Measurements from ENCODE around the gene DLGAP1.

DNA sequence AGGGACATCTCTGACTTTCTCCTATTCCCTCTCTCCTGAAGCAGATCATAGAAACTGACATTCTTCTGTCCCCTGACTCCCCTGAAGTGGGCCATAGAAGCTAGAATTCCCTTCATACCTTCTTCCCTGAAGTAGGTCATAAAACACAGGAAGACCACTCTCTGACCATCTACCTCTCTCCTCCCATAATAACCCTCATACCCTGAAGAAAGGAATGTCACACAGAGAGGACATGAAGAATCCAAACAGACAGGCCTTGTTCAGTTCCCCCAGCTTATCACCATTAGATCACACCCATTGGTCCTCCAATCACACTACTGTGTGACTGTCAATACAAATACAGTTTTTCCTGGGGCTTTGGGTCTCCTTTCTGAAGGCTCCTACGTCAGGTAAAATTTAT lies 347.1 kb downstream of the DLGAP1 start:
- TF ChIP-seq, protein P1, sequence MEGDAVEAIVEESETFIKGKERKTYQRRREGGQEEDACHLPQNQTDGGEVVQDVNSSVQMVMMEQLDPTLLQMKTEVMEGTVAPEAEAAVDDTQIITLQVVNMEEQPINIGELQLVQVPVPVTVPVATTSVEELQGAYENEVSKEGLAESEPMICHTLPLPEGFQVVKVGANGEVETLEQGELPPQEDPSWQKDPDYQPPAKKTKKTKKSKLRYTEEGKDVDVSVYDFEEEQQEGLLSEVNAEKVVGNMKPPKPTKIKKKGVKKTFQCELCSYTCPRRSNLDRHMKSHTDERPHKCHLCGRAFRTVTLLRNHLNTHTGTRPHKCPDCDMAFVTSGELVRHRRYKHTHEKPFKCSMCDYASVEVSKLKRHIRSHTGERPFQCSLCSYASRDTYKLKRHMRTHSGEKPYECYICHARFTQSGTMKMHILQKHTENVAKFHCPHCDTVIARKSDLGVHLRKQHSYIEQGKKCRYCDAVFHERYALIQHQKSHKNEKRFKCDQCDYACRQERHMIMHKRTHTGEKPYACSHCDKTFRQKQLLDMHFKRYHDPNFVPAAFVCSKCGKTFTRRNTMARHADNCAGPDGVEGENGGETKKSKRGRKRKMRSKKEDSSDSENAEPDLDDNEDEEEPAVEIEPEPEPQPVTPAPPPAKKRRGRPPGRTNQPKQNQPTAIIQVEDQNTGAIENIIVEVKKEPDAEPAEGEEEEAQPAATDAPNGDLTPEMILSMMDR (IDR thresholded peaks at IDR 0.05 in 2 of 3, conservative IDR thresholded peaks at IDR 0.05 in 1 of 3; ENCODE audit: control insufficient read depth in 2 of 3, extremely low read depth in 1 of 3, insufficient read depth in 1 of 3, low read depth in 3 of 3, low read length in 3 of 3), result no peak
- TF ChIP-seq ZNF384 (IDR thresholded peaks at IDR 0.05; ENCODE audit: borderline replicate concordance, low read depth, low read length), result no peak
- TF ChIP-seq, protein P2, sequence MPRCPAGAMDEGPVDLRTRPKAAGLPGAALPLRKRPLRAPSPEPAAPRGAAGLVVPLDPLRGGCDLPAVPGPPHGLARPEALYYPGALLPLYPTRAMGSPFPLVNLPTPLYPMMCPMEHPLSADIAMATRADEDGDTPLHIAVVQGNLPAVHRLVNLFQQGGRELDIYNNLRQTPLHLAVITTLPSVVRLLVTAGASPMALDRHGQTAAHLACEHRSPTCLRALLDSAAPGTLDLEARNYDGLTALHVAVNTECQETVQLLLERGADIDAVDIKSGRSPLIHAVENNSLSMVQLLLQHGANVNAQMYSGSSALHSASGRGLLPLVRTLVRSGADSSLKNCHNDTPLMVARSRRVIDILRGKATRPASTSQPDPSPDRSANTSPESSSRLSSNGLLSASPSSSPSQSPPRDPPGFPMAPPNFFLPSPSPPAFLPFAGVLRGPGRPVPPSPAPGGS (IDR thresholded peaks at IDR 0.05; ENCODE audit: borderline replicate concordance, insufficient read depth, low read depth, low read length, poor library complexity, severe bottlenecking), result no peak
- no peak for TF ChIP-seq ETV6 (conservative IDR thresholded peaks at IDR 0.05 in 1 of 2, IDR thresholded peaks at IDR 0.05 in 1 of 2; ENCODE audit: borderline replicate concordance in 1 of 2, low read depth in 1 of 2)
- TF ChIP-seq, protein P3, sequence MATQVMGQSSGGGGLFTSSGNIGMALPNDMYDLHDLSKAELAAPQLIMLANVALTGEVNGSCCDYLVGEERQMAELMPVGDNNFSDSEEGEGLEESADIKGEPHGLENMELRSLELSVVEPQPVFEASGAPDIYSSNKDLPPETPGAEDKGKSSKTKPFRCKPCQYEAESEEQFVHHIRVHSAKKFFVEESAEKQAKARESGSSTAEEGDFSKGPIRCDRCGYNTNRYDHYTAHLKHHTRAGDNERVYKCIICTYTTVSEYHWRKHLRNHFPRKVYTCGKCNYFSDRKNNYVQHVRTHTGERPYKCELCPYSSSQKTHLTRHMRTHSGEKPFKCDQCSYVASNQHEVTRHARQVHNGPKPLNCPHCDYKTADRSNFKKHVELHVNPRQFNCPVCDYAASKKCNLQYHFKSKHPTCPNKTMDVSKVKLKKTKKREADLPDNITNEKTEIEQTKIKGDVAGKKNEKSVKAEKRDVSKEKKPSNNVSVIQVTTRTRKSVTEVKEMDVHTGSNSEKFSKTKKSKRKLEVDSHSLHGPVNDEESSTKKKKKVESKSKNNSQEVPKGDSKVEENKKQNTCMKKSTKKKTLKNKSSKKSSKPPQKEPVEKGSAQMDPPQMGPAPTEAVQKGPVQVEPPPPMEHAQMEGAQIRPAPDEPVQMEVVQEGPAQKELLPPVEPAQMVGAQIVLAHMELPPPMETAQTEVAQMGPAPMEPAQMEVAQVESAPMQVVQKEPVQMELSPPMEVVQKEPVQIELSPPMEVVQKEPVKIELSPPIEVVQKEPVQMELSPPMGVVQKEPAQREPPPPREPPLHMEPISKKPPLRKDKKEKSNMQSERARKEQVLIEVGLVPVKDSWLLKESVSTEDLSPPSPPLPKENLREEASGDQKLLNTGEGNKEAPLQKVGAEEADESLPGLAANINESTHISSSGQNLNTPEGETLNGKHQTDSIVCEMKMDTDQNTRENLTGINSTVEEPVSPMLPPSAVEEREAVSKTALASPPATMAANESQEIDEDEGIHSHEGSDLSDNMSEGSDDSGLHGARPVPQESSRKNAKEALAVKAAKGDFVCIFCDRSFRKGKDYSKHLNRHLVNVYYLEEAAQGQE (IDR thresholded peaks at IDR 0.05; ENCODE audit: low read depth, low read length), result no peak
- no peak for TF ChIP-seq EZH2 (IDR thresholded peaks at IDR 0.05; ENCODE audit: borderline replicate concordance, control insufficient read depth, low read depth, low read length)
- no peak for TF ChIP-seq CHD2 (IDR thresholded peaks at IDR 0.05; ENCODE audit: borderline replicate concordance, low read depth, low read length)
- TF ChIP-seq NFYA (IDR thresholded peaks at IDR 0.05; ENCODE audit: borderline replicate concordance, low read depth, low read length), result no peak
- TF ChIP-seq, protein P4, sequence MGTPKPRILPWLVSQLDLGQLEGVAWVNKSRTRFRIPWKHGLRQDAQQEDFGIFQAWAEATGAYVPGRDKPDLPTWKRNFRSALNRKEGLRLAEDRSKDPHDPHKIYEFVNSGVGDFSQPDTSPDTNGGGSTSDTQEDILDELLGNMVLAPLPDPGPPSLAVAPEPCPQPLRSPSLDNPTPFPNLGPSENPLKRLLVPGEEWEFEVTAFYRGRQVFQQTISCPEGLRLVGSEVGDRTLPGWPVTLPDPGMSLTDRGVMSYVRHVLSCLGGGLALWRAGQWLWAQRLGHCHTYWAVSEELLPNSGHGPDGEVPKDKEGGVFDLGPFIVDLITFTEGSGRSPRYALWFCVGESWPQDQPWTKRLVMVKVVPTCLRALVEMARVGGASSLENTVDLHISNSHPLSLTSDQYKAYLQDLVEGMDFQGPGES (IDR thresholded peaks at IDR 0.05), result no peak
- TF ChIP-seq MTA2 (IDR thresholded peaks at IDR 0.05; ENCODE audit: low read depth), result no peak
- no peak for TF ChIP-seq POLR2AphosphoS5 (IDR thresholded peaks at IDR 0.05; ENCODE audit: low read length)
